Amygdala (tissue), 56 donors: ENCODE data around the gene METTL14.
"Not testable (repeated sequence)": the region's sequence is repeated elsewhere in the genome, so short reads cannot be mapped to it uniquely, and the experiment has no call there.

ENCODE experiments used
- DNase-seq, 56 donors: peaks; one replicate each; lab custom pipeline; 2025; lab: John Stamatoyannopoulos, UW

The METTL14 gene

DNA sequence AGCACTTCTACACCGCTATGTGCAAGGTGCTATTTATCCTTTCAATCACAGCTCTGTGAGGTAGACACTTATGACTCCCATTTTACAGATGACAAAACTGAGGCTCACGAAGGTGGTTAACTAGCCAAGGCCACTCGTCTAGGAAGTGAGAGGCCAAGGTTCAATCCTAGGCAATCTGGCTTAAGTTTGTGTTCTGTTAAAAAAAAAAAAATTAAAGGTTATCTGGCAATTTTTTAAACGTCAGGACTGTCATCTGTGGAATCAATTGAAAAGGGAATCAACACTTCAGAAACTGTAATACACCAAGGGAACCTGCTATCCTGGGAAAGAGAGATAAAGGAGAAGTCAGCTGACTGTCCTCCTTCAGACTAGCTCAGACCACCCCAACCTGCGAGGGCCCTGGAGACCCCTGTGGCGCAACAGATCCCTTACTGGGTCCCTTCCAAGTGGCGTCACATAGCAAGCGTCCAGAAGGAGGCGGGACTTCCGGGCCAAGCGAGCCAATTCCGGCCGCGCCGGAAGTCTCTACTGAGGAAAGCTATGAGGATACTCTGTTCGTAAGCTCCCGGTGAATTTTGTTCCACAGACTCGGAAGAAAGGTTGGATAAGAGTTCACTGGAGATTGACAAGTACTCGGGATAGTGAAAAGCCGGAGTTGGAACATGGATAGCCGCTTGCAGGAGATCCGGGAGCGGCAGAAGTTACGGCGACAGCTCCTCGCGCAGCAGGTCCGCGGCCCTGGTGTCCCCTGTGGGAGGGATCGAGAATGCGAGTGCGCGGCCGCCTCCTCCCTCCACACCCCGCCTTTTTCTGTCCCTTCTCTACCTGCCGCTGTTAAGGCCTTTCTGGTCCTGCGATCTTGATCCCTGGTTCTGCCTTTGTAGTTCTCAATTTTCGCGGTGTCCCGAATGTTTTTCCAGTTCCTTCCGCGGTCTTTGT lies at the start of gene METTL14:
METTL14 (plus strand) TSS at position 520 of the 939 bp plus-strand sequence; CDS start at position 663, 143 bp downstream.
- DNase-seq, result peak; percentile 55 to 94 (median 84)

DNA sequence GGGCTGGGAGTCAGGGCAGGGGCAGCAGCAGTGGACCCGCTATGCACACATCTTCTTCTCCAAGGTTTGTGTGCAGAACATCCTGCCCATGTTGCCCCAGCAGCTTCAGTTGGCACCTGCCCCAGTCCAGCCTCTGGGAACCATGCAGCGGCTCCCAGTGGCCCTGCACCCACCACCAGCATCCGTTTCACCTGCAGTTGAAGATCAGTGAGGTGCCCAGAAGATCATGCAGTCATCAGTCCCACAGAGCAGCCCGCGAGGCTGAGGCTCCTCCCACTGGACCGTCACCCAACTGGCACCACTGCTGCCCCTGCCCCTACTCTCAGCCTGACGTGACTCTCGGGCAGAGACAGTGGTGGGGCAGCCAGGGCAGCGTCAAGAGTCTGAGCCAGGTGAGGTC lies 49.1 kb upstream of the METTL14 start:
- DNase-seq, result not testable (repeated sequence)

DNA sequence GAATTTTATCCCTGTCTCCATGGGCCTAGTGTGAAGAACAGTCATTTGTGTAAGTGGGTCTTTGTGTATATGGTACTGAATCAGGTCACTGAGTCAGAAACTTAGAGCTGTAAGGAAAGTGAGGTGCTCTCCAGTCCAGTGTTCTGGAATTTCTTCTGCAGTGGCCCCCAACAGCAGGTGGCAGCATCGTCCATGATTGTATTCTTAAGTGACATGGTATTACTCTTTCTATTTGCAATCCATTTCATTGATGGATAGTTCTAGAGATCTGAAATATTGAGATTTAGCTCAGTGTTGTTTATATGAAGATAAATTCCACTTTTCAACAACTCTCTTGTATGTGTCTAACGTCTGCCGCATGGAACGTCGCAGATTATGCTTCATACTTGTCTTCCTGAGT lies 20.5 kb upstream of the METTL14 start:
- DNase-seq, result peak in 2 of 56 donors; percentile 1 to 6

DNA sequence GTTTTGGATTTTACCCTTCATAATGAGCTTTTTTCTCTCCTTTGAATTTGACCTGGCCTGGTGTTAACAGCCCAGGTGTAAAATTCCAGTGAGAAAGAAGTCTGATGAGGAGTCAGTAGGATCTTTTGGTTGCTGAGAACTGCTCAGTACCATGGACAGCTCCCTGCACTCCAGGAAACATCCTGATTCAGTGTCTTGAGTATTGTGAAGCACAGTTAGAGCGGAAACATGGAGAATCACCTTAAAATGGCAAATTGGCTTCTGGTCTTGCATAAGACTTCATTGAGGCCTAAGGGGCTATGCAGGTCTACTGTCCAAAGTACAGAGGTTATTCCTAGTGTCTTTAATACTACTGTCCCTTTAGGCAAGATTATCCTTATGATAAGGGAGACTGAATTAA lies 16.0 kb upstream of the METTL14 start:
- DNase-seq, result peak in 15 of 56 donors; percentile 0 to 47 (median 8)

DNA sequence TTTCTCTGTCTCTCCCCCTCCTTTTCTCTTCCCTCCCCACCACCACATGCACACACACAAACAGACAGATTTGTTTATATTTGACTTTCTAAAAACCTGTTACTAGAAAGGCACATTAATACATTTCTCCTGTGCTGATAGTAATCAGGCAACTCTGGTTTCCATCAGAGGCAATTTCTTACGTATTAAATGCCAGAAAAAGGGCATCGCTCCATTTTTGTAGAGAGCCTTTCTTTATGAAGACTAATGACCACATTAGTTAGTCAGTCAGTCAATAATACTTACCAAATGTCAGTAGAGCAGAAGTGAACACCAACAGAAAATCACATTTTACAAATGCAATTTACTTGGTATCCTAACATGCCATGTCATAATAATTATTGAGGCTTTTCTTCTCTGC lies 14.2 kb upstream of the METTL14 start:
- DNase-seq, result not testable (repeated sequence)

DNA sequence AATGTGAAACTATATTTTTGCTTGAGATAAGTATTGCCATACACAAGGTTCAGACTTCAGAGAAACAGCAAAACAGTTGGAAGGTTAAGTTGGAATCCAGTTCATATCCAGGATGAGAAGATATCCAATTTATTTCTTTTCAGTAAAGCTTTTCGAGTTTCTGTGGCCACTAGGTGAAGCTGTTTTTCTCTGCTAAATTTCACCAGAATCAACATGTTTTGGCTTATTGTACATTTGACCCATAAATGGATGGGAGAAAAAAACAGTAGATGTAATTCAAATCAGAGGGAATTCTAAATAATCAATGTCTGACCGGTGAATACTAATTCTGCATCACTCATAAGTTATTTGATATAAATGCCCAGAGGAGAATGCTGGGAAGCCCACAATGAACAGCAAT lies 9.1 kb upstream of the METTL14 start:
- DNase-seq, result no peak

DNA sequence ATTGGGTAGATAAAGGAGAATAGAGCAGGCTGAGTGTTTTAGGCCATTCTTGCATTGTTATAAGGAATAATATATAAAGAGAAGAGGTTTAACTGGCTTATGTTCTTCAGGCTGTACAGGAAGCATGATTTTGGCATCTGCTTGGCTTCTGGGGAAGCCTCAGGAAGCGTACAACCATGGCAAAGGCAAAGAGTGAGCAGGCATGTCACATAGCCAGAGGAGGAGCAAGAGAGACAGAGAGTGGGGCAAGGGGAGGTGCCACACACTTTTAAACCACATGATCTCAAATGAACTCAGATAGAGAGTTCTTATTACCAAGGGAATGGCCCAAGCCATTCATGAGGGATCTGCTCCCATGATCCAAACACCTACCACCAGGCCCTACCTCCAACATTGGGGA lies 4.4 kb upstream of the METTL14 start:
- no peak for DNase-seq

DNA sequence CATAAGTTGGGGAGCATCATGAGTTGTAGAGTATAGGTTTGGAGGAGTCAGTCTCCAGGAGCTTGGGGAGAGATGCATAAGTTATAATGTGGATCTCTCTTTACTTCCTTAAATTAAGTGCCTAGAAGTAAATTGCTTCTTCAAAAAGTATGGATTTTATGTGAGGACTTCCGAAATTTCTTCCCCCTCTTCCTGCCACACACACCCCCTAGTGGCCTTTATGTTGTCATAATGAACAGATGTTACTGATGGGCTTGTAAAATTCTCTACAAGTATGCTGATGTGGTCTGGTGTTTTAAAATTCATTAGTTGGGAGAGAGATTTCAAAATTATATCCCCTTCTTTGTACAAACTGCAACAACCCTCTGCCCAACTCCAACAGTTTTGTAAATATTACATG lies 2.3 kb upstream of the METTL14 start:
- no peak for DNase-seq

DNA sequence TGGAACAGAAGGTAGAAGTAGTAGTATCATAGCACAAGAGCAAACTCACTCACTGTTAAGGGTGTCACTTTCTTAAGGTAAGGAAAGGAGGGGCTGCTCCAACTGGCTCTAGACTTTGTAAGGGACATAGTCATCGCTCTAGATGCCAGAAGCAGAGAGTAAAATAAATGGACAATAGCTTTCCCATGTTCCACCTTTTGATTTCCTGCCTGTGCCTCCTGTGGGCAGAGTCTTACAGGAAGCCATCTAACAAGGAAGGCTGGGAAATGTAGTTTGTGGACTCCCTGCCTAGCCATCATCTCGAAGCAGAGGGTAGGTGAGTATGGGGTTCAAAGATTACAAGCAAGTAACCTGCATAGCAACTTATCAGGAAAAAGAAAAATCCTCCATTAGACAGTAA lies 1.7 kb upstream of the METTL14 start:
- DNase-seq, result no peak

DNA sequence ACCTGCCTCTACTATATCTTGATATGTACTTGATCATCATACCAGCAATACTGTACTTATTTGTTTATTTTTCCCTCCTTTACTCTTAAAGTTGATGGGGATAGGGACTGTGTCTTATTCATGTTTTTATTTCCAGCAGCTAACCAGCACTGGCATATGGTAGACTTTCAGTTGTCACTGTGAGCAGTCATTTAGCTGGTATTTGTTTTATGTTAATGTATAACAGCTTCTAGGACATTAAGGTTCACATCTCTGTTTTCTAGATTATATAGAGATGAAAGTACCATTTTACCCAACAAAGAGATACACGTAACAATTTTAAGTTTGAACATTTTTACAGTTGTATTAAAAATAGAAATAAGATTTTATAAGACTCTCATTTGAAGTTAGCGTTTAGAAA lies 17.9 kb downstream of the METTL14 start:
- no peak for DNase-seq

DNA sequence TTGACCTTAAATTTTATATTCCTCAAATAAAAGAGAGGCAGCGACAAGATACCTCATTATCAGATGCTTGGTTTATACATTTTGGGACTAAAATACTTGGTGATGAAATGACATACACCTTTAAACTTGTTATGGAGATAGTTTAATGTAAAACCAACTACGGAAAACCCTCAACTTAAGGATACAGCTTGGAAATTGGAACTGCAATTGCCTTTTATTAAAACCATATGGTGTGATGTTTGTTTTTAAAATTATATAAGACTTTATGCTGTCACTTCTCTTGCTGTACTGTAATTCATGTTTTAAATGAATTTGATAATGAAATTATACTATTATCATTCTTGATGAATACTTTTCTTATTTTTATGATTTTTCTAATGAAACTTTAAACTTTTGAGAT lies 25.9 kb downstream of the METTL14 start:
- no peak for DNase-seq

DNA sequence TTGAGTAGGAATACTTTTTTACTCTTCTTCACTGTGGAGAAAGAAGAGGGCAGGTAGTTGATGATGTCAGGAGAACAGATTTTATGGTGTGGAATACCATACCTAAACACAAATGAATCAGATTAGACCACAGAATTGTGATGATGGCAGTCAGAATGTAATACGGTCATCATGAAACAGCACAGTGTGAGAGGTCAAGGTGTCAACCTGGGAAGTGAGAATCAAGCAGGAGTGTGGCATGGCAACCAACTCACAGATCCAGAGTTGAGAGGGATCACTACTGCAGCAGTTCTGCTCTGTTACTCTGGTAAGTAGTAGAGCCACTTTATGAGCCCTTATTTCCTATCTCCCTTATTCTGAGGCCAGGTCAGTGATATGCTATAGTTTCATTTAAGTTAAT lies 27.7 kb downstream of the METTL14 start:
- DNase-seq, result no peak

DNA sequence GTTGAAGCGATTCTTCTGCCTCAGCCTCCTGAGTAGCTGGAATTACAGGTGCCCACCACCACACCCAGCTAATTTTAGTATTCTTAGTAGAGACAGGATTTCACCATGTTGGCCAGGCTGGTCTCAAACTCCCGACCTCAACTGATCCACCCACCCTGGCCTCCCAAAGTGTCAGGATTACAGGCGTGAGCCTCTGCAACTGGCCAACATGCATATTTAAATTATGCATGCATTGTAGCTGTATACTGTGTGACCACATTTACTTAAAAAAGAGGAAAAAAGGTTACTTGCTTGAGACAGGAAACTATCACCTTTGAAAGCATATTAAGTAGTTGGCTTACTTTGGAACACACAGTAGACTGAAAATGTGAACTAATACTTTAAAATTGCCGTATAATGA lies 29.5 kb downstream of the METTL14 start:
- no peak for DNase-seq

DNA sequence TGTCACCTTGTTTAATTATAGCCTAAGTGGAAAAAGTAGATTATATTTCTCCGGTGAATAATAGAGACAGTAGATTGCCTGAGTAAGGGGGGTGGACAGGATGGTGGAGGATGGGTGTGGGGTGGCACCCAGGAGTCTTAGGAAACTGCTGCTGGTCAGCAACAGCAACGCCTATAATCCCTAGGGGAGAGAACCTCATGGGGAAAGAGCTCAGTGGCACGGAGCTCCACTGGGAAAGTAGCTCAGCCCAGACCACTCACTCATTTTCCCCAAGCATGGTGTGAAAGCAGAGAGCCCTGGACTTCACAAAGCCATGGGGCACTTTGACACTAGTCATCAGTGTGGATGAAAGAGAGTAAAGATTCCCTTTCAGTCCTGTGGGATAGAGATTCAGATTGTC lies 31.1 kb downstream of the METTL14 start:
- no peak for DNase-seq

DNA sequence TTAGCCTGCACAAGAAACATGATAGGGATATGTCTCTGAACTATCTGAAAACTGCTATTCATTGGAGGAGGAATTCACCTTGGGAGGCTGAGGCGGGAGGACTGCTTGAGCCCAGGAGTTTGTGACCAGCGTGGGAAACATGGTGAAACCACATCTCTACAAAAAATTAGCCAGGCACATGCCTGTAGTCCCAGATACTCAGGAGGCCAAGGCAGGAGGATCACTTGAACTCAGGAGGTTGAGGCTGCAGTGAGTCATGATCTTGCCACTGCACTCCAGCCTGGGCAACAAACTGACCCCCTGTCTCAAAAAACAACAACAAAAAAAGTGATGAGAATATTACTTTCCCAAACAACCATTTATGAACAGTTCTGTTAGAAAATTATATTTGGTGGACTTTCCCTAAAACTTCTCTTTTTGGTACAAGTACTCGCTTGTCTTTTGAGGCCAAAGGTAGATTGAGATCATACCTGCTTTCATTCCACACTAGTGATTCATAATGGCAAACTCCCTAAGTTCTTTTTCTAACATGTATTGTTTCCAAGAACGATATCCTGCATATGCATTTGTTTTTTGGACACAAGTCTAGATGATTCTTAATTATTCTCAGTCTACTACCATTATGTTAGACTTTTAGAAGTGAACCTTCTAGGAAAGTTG lies 33.4 kb downstream of the METTL14 start:
- no peak for DNase-seq

DNA sequence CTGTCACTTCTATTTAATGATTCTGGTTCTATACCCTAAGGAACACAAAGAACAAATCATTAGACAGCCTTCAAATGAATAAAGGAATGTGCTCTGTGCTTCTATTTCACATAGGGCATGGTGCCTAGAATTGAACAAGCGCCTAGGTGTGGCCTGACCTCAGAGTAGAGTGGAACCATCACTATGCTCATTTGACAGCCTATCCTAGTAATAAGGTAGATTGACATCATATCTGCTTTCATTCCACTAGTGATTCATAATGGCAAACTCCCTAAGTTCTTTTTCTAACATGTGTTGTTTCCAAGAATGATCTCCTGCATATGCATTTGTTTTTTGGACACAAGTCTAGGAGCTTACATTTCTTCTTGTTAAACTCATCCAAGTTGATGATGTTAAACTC lies 36.6 kb downstream of the METTL14 start:
- no peak for DNase-seq

DNA sequence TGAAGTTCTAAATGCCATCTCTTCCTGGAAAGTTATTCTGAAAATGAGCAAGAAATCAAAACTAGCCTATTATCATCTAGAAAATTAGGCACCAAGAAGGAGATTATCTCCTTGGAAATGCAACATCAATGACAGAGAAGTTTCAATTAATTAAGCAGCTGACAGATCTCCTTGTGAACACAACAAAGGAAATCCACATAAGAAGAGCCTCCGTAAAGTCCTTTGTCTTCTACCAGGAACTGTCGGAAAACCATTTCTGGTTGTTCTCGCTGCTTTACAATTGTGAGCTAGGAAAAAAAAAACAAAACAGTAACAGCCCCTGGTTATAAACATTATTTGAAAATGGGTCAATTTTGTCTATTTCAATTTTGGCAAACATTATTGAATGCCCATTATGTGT lies 38.2 kb downstream of the METTL14 start:
- no peak for DNase-seq

DNA sequence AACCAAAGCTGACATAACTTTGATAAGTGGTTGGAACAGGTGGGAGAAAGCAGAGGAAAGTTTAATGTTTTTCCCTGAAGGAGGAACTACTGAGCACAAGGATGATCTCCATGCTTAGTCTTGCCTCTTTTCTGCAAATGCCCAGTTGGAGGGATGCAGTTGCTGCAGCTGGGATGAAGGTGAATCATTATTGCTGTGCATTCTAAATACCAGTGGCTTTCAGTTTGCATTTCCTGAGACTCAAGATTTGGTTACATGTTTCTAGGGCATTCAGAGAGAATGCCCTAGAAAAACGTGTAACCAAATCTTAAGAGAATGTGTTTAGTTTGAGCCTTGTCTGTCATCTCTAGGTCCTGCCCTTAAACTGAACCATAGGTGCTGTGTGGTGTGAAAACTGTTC lies 42.2 kb downstream of the METTL14 start:
- DNase-seq, result no peak

DNA sequence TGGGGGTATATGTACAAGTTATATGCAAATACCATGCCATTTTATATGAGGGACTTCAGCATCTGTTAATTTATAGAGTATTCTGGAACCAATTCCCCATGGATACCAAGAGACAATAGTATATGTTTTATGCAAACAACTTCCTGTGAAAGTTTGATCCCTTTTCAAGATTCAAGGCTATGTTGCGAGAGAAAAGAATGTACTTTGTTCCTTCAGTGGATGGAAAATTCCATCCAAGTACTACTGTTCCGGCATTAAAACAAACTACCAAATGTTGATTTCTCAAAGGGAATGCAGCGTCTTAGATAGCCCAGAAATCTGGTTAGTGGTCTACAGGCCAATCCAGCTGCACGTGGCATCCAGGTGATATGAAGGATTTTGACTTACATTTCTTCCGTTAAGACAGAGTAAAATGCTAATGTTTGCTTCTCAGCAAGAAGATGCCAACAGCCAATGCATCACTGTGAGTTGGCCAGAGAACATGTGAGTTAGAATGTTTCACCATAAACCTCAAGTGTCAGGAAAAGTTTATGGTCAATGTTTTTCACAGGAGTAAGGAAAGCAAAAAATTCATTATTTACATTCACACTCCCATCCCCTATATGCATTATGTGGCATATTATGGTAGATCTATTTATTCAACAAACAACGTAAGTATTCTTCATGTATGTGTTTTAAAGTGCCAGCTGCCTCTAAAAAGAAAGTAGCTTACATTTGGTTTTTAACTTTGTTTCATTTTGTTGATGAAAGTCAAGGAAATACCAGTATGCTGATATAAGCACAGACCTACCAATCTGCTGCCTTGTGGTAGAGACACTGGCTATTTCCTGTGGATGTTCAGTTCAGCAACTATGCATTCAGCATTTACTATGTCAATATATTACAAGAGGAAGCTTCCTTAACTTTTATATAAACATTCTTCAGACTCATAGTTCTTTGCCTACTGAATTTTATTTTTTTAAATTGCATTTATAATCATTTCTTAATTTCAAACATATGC lies 44.4 kb downstream of the METTL14 start:
- no peak for DNase-seq

DNA sequence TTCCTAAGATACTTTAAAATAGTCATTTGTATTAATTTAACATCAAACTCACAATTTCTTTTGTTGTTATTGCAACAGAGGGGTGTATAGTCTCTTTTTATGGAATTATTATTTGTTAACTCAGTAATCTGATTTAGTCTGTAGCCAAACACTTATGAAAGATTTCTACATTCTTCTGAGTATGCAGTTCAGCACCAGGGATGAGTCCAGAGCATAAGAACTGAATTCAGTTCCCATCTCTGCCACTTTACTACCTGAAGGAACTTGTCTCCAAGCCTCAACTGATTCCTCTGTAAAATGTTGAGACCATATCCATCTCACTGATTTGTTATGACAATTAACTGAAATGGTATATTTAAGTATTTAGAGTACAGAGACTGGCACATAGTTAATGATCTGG lies 45.5 kb downstream of the METTL14 start:
- no peak for DNase-seq
